ENCODE results near the gene RMND5A.
"Not testable (repeated sequence)": the region's sequence is repeated elsewhere in the genome, so short reads cannot be mapped to it uniquely, and the experiment has no call there.

The RMND5A gene

DNA sequence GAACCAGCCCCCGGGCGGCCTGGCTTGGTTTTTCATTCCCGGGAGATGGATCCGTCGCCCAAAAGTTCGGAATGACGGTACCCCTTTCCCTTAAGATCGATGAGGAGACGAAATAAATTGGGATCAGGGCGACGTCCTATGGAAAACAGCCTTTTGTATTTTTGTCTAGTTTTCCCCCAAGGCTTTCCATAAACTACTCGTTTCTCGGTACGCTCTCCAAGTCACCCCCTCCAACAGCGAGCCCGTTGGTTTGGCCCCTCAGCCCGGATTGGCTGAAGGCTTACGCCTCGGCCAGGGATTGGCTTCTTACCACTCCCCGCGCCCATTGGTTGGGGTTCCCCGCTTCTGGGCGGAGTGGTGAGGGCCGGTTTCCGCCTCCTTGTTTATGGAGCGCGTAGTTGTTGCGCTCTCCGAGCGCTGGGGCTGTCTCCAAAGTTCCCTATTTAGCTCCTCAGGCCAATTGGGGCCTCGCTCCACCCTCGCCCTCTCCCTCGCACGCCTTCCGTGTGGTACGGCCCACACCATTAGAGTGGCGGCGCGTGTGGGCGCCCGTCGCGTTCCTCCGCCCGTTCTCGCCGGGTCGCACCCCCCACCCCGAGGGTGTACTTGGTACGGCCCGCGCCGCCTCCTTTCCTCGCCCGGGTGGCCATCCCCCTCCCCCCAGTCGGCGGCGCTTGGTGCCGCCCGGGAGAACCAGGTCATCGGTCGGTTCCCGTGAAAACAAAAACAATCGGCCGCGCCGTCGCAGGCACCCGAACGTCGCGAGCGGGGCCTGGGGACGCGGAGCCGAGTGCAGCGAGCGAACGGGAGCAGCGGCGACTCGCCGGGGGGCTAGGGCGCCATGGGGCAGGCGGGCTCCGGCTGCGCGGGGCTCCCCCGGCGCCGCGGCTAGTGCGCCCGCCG is at the start of gene RMND5A:
Gene RMND5A (plus strand): TSS at position 655 of the 903 bp plus-strand sequence. CDS start 377 bp downstream, outside the sequence.
- DNase-seq (ENCODE audit: low spot score): peak; percentile 85

- DNase-seq (ENCODE audit: low spot score): peak; percentile 4
Measured at GRCh38 chr2:86671337-86671981, 48.6 kb upstream of the RMND5A start.

DNA sequence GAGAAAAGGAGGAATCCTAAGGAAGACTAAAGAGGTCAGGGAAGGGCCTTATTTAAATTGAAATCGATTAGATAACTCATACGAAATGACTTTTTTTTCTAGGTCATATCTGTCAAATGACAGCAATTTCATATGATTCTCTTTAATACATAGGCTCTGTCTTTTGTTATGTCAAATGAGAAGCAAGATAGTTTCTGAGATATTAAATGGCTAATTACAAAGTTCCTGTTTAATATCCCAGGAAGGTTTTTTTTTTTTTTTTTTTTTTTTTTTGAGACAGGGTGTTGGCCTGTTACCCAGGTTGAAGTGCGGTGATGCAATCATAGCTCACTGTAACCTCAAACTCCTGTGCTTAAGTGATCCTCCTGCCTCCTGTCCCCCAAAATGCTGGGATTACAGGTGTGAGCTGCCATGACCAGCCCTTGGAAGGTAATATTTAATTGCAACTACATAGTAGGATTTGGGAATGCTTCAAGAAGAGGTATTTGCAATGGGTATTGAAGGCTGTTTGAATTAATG is 48.0 kb upstream of the RMND5A start:
- no peak for DNase-seq (ENCODE audit: low spot score)

DNA sequence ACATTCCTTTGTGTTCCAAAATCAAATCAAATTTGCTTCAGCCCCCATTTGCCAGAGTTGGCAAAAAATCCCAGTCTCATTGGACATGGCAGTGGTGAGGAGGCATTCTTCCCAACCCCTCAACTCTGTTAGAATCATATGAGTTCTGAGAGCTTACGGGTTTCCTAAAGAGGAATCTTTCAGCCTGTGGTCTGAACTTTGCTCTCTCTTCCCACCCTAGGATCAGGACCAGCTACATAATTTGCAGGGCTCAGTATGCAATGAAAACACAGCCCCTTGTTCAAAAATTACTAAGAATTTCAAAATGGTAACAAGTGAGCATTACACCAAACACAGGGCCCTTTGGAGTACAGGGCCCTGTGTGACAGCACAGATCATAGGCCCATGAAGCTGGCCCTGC is 47.1 kb upstream of the RMND5A start:
- DNase-seq (ENCODE audit: low spot score): no peak

DNA sequence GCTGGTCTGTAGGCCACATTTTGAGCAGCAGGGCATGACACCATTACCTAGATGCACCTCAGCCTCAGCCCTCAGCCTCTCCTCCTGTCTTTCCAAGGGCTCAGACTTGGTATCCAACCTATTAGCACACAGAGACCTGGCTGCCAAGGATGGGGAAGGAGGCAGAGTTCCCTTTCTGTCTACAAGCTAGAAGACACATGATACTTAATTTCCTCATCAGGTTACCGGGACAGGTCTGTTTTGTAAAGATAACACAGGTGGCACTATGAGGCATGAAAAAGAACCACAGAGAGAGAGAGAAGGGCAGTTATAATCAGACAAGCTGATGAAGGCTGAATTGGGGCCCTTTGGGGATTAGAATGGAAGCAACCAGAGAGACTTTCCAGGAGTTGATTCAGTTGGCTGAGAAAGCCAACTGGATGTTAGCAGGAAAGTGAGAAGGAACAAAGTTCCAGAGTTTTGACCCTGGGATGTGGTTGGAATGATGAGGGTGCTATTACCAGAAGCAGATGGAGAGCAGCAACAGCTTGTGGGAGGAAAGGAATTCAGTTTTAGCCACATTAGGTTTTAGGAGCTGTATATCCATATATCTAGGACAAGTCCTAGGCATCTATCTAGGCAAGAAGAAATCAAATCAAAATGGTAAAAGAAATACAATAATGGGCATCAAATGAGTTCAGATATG is 46.0 kb upstream of the RMND5A start:
- no peak for DNase-seq (ENCODE audit: low spot score)

DNA sequence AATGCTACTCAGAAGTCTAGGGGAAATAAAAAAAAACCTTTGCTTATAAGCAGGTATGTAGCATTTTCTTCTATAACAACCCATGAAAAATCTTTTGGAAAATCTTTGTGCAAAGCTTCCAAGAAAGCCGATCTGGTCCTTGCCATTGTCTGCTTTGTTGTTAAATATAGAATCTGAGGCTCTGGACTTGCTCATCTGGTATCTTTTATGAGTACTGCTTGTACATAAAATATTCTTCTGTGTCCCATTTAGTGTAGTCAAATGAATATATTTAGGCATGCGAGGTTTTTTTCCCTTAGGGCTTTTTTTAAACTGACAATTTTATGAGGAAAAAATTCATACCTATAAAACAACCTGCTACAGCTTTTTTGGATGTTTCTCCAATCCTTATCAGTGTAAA is 45.0 kb upstream of the RMND5A start:
- DNase-seq (ENCODE audit: low spot score): no peak

DNA sequence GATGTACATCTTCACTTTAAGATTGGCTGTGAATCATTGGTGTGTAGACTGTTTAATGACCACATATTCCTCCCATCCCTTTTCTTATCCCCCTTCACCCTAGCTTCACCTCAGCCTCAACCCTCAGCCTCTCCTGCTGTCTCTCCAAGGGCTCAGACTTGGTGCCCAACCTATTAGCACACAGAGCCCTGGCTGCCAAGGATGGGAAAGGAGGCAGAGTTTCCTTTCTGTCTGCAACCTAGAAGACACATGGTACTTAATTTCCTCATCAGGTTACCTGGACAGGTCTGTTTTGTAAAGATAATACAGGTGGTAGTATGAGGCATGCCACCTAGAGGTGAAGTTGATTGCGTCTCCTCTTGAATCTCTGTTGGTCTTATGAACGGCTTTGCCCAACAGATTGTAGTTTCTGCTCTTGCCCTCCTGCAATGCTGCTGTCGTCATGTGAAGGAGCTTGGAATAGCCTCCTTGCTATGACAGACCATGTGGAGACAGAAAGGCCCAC is 44.5 kb upstream of the RMND5A start:
- no peak for DNase-seq (ENCODE audit: low spot score)

DNA sequence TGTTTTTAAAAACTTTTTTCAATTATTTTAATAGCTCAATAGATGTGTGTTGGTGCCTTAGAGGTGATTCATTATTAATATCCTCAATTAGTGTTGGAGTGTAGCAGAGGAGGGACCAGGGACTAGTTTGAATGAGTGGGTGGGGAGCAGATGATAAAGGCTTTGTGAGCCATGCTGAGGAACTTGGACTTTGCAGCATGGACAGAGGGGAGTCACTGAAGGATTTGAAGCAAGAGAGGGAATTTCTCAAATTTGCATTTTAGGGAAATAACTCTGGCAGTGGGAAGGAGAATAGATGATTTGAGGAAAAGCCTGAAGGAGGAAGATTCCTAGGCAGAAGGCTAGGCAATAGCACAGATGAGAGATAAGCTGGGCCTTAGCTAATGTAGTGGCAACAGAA is 42.3 kb upstream of the RMND5A start:
- no peak for DNase-seq (ENCODE audit: low spot score)

GRCh38 chr2:86679036-86679435 is 41.1 kb upstream of the RMND5A start:
- DNase-seq (ENCODE audit: low spot score): no peak

- DNase-seq (ENCODE audit: low spot score): no peak
Measured at GRCh38 chr2:86685351-86685750, 34.7 kb upstream of the RMND5A start.

DNA sequence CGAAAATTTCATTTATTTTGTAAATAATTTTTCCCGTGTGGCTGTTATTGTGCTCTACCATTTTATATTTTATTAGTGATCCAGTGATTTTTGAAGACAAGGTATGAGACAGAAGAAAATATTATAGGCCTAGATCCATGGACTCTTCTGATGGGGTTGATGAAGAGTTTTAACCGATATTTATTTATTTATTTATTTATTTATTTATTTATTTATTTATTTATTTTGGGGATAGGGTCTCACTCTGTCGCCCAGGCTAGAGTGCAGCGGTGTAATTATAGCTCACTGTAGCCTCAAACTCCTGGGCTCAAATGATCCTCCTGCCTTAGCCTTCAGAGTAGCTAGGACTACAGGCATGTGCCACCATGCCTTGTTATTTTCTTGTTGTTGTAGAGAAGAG is 33.6 kb upstream of the RMND5A start:
- DNase-seq (ENCODE audit: low spot score): no peak

DNA sequence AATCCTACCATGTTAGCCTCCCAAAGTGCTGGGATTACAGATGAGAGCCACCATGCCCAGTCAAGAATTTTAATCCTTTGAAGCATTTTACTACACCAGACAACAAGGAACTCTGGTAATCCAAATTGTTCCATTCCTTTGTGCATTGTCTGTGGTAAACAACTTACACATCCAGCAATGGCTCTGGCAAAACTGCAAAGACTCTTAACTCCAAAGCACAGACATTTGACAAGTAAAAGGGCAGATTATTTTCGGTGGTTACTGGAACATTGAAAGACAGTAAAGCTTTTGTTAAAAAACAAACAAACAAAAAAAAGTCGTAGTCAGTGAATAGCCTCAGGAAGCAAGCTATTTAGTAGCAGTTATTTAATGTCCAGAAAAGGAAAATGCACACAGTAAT is 33.2 kb upstream of the RMND5A start:
- peak; percentile 94 for DNase-seq (ENCODE audit: low spot score)

GRCh38 chr2:86695053-86695691 is 24.9 kb upstream of the RMND5A start:
- DNase-seq (ENCODE audit: low spot score): no peak

DNA sequence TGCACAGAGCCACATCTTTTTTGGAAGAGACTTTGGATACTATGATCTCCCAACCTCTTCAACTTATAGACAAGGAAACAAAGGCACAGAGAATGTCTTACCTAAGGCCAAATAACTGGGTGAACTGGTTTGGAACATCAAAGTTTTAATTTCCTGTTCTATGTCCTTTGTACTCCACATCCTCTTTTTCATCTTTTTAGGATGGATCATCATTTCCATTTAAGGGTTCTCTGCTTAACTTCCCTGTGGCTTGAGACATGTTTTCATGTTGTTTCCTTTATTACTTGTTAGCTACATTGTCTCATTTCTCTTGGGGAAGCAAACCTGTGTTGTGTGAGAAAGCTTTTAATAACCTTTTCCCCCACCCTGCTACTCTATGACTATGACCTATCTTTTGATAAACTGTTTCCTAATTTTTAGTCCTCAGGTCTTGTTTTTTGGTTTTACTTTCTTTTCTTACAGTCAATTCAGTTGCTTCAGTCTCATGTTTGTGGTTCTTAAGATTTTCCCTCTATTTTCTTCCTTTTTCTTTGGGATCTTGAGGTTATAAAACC is 22.5 kb upstream of the RMND5A start:
- no peak for DNase-seq (ENCODE audit: low spot score)

GRCh38 chr2:86700690-86701089 is 19.4 kb upstream of the RMND5A start:
- no peak for DNase-seq (ENCODE audit: low spot score)

- peak; percentile 37 for DNase-seq (ENCODE audit: low spot score)
Measured at GRCh38 chr2:86703704-86704361, 16.3 kb upstream of the RMND5A start.

GRCh38 chr2:86704459-86704971 is 15.6 kb upstream of the RMND5A start:
- DNase-seq (ENCODE audit: low spot score): peak; percentile 15

GRCh38 chr2:86706220-86706619 is 13.9 kb upstream of the RMND5A start:
- DNase-seq (ENCODE audit: low spot score): no peak

DNA sequence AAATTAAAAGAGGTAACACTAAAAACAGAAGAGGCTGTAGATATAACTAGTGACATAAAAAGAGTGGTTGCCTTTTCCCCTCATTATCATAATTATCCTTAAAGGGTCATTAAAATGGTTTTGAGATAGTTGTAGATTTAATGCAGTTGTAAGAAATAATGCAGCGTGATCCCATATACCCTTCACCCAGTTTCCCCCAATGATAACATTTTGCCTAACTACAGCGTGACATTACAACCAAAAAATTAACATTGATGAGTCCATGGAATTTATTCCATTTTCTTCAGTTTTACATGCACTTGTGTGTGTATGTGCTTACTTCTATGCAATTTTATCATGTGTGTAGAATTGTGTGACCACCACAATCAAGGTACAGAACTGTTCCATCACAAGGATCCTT is 13.2 kb upstream of the RMND5A start:
- no peak for DNase-seq (ENCODE audit: low spot score)

GRCh38 chr2:86708126-86708525 is 12.0 kb upstream of the RMND5A start:
- DNase-seq (ENCODE audit: low spot score): not testable (repeated sequence)

Measured in pons (tissue), 1 donor.